Brain microvascular endothelial cell (primary cell): Measurements from ENCODE around the gene PNPLA7.
A peak's percentile ranks its signal among the peaks of the same experiment; 100 is the strongest.

Experiments
- DNase-seq: peaks from one replicate; pipeline ENCODE4 v3.0.0-alpha.2; 2020
- H3K27ac ChIP-seq: fragments of 250-450 bp; sonication (Bioruptor Pico); 2 replicates; pipeline ENCODE4 v1.5.1; 2020; ENCODE audit warnings: mild to moderate bottlenecking, moderate library complexity
- H3K27me3 ChIP-seq: fragments of 250-450 bp; sonication (Bioruptor Pico); replicated peaks from 2 replicates; pipeline ENCODE4 v1.5.1; 2020; ENCODE audit warnings: mild to moderate bottlenecking
- H3K36me3 ChIP-seq: fragments of 250-450 bp; sonication (Bioruptor Pico); replicated peaks from 2 replicates; pipeline ENCODE4 v1.5.1; 2020; ENCODE audit warnings: mild to moderate bottlenecking
- H3K4me3 ChIP-seq: 2 replicates; pipeline ENCODE4 v1.5.1; 2011; ENCODE audit warnings: low read depth, mild to moderate bottlenecking, control low read depth, low read length, moderate library complexity
- CTCF ChIP-seq: IDR thresholded peaks from 2 replicates; pipeline ENCODE4 v1.5.1; 2011; ENCODE audit warnings: low read depth, mild to moderate bottlenecking, moderate library complexity, low read length, control low read depth, inconsistent platforms; ENCODE audit errors: missing control alignments
- in situ Hi-C: cut with HindIII; loops from 2 replicates; pipeline ENCODE4 v1.10.0; 2017; ENCODE audit warnings: low sequenced_read_pairs, low pct_ligation_motif_present

The PNPLA7 gene

DNA sequence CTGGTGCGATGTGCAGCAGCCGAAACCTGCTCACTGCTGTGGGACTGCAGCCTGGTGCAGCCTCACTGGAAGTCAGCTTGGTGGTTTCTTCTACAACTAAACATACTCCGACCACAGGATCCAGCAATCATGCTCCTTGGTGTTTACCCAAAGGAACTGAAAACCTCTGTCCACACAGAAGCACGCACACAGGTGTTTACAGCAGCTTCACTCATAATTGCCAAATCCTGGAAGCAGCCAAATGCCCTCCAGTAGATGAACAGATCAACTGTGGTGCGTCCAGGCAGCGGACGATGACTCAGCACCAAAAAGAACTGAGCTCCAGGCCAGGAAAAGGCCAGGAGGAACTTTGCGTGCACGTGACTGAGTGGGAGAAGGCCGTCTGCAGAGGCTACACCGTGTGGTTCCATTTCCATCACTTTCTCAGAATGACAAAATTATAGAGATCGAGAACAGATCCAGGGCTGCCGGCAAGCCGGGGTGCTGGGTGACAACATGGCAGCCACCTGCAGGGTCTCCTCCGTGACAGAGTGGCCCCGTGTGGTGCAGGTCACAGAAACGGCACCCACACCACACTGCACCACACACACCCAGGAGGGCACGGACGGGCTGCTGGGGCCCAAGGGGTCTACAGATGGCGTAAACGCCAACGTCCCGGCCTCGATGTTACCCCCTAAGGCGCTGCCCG lies 68.0 kb downstream of the PNPLA7 start:
- in situ Hi-C loops = no loop called here
- no peak overlapping the region for H3K4me3 ChIP-seq
- no peaks in the 10 kb centered on the region for H3K36me3 ChIP-seq
- peak; percentile 67 for DNase-seq
- H3K27ac ChIP-seq = no peak overlapping the region
- H3K27me3 ChIP-seq = no peaks in the 10 kb centered on the region
- TF ChIP-seq CTCF = no peak

DNA sequence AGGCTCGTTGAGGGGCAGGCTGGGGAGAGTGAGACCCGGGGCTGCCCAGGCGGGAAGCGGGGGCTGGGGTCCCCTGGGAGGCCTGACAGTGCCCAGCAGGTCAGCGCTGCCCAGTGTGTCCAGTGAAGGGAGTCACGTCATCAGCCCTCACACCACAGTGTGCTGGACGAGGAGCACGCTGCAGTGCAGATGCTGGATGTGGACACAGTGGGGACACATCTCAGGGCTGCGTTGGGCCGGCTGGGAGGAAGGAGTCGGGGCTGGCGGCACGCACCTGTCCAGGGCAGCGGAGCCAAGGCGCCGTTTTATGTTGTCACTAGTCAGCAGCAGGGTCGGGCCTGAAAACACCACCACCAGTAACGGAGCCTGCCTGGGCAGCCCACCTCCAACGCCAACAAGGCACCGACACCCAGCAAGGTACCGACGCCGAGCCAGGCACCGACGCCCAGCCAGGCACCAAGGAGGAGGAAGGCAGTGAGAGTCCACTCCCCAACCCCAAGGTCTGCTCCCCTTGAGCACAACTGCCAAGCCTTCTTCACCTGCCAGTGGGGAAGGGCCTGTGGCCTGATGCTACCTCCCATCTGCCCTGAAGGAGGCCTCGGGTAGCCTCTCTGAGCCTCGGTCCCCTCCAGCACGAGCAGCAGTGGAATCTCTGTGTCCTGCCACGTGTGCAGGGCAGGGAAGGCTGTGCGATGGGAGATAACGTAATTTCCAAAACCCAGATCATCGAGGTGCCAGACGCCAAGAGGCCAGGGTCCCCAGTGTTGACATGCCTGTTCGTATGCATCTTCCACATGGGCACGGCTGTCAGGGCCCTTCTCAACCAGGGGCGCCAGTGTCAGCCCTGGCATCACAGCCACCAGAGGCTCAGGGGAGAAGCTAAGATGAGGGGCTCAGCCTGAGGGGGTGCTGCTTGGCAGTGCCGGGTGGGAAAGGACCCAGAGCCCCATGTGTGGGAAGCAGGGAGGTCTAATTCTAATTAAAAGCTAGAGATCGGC lies 69.2 kb downstream of the PNPLA7 start:
- Histone ChIP-seq H3K27me3 (no peaks in the 10 kb centered on the region), H3K27ac (no peak overlapping the region), H3K36me3 (no peaks in the 10 kb centered on the region), H3K4me3 (no peak overlapping the region)
- no peak for DNase-seq
- TF ChIP-seq CTCF = no peak
- in situ Hi-C loops = no loop called here

- in situ Hi-C loops = no loop called here
- H3K27ac ChIP-seq = no peak overlapping the region
- DNase-seq = no peak
Observed at GRCh38 chr9:137479892-137480685, 70.1 kb downstream of the PNPLA7 start.

GRCh38 chr9:137478962-137479861 lies 71.0 kb downstream of the PNPLA7 start:
- DNase-seq = no peak
- Histone ChIP-seq H3K4me3 (no peak overlapping the region), H3K27ac (no peak overlapping the region), H3K27me3 (no peaks in the 10 kb centered on the region), H3K36me3 (no peaks in the 10 kb centered on the region)
- in situ Hi-C loops = no loop called here
- TF ChIP-seq CTCF = no peak

More at GRCh38 chr9:137479892-137480685, 70.1 kb downstream of the PNPLA7 start:
- no peak for TF ChIP-seq CTCF
- Histone ChIP-seq H3K36me3 (no peaks in the 10 kb centered on the region), H3K4me3 (no peak overlapping the region), H3K27me3 (no peaks in the 10 kb centered on the region)

- no peaks in the 10 kb centered on the region for H3K36me3 ChIP-seq
- no peak overlapping the region for H3K27ac ChIP-seq
- DNase-seq = no peak
- TF ChIP-seq CTCF = no peak
- in situ Hi-C loops = no loop called here
- H3K4me3 ChIP-seq = no peak overlapping the region
- no peaks in the 10 kb centered on the region for H3K27me3 ChIP-seq
Observed at GRCh38 chr9:137478613-137478961, 71.6 kb downstream of the PNPLA7 start.
